OCI-LY3 (cell line): ENCODE results near the gene TXNDC9.
"Not testable (repeated sequence)": the region's sequence is repeated elsewhere in the genome, so short reads cannot be mapped to it uniquely, and the experiment has no call there.

Experiments used
- H2AFZ ChIP-seq: fragments of 200-600, 300-600 bp; shearing (Covaris generic); 2 replicates; pipeline ENCODE4 v1.6.0; 2014; ENCODE audit warnings: antibody characterized with exemption, low read depth, low read length
- H3K27ac ChIP-seq: fragments of 200-600, 300-600 bp; sonication (generic); 2 replicates; pipeline ENCODE4 v1.5.1; 2014; ENCODE audit warnings: mild to moderate bottlenecking, low read length, moderate library complexity, mixed read lengths
- H3K27me3 ChIP-seq: fragments of 200-600, 300-600 bp; sonication (generic); 2 replicates; pipeline ENCODE4 v1.6.1; 2014; ENCODE audit warnings: low read depth, low read length, mixed read lengths
- H3K36me3 ChIP-seq: fragments of 200-600, 300-600 bp; sonication (generic); replicated peaks from 2 replicates; pipeline ENCODE3; 2014; ENCODE audit warnings: low read depth, low read length, mixed read lengths
- H3K4me1 ChIP-seq: fragments of 300-600, 200-600 bp; sonication (generic); 2 replicates; pipeline ENCODE4 v1.6.1; 2014; ENCODE audit warnings: low read length, mixed read lengths
- H3K4me2 ChIP-seq: fragments of 200-600, 300-600 bp; sonication (generic); 2 replicates; pipeline ENCODE4 v1.6.1; 2014; ENCODE audit warnings: low read length, mixed read lengths
- H3K4me3 ChIP-seq: fragments of 300-600, 200-600 bp; sonication (generic); 2 replicates; pipeline ENCODE4 v1.5.1; 2014; ENCODE audit warnings: antibody characterized with exemption, mild to moderate bottlenecking, low read length, moderate library complexity
- H3K79me2 ChIP-seq: fragments of 300-600, 200-600 bp; shearing (Covaris generic); 2 replicates; pipeline ENCODE4 v1.6.1; 2014; ENCODE audit warnings: mild to moderate bottlenecking, low read length, mixed read lengths
- H3K9ac ChIP-seq: fragments of 300-600, 200-600 bp; shearing (Covaris generic); 2 replicates; pipeline ENCODE4 v1.6.0; 2014; ENCODE audit warnings: mild to moderate bottlenecking, low read length, moderate library complexity
- H3K9me3 ChIP-seq: fragments of 200-600, 300-600 bp; shearing (Covaris generic); 2 replicates; pipeline ENCODE4 v1.6.1; 2014; ENCODE audit warnings: low read length, mixed read lengths; ENCODE audit not compliant: insufficient read depth
- H4K20me1 ChIP-seq: fragments of 200-600, 300-600 bp; sonication (generic); 2 replicates; pipeline ENCODE4 v1.6.1; 2016; ENCODE audit warnings: low read length, mixed read lengths; ENCODE audit not compliant: insufficient read depth
- CTCF ChIP-seq: fragments of 200-600, 300-600 bp; sonication (generic); IDR thresholded peaks from 2 replicates; pipeline ENCODE4 v1.5.1; 2014; ENCODE audit warnings: antibody characterized with exemption, low read length, low read depth
- EZH2phosphoT487 ChIP-seq: fragments of 200-600 bp; shearing (Covaris generic); IDR thresholded peaks from 2 replicates; pipeline ENCODE4 v1.6.1; 2018; ENCODE audit warnings: antibody characterized with exemption, mixed run types, low read depth

The TXNDC9 gene

GRCh38 chr2:99348173-99348572 lies 12.0 kb upstream of the TXNDC9 start:
- peaks cover 98% of the 10 kb centered on the region for H3K79me2 ChIP-seq
- TF ChIP-seq CTCF (no peak), EZH2phosphoT487 (no peak)
- no peaks in the 10 kb centered on the region for H3K36me3 ChIP-seq
- peaks cover 27% of the 10 kb centered on the region for H3K4me1 ChIP-seq
- H3K27ac ChIP-seq: no peak overlapping the region
- H3K27me3 ChIP-seq: no peaks in the 10 kb centered on the region
- H4K20me1 ChIP-seq: peaks cover 57% of the 10 kb centered on the region
- no peaks in the 10 kb centered on the region for H3K9me3 ChIP-seq
- no peak overlapping the region for H3K9ac ChIP-seq
- H3K4me3 ChIP-seq: 0 out of 2 replicates have a peak overlapping the region, but pooled peaks have one; percentile 7
- H3K4me2 ChIP-seq: peak overlapping the region; percentile 17
- H2AFZ ChIP-seq: no peak overlapping the region

DNA sequence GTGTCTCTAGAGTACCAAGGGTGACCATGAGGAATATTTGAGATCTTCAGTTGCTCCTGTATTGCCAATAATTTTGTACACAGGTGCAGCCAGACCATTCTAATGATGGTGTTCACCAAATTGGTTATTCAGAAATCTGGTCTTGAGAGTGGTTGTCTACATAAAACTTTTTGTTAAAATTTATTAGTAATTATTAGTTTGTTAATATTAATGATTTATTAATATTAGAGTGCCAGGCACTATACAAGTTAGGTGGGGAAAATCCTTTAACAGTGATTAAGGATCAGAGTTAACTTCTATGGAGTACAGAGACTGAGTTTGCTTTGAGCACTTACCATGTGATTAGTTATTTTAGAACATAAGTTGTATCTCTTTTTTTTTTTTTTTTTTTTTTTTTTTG lies 10.1 kb upstream of the TXNDC9 start:
- Histone ChIP-seq H4K20me1 (peaks cover 54% of the 10 kb centered on the region), H3K9ac (no peak overlapping the region), H3K4me3 (no peak overlapping the region), H3K9me3 (no peaks in the 10 kb centered on the region), H3K36me3 (no peaks in the 10 kb centered on the region), H3K27me3 (no peaks in the 10 kb centered on the region), H2AFZ (no peak overlapping the region), H3K4me2 (no peak overlapping the region), H3K4me1 (peaks cover 27% of the 10 kb centered on the region), H3K79me2 (peaks cover 100% of the 10 kb centered on the region), H3K27ac (no peak overlapping the region)
- TF ChIP-seq EZH2phosphoT487 (no peak), CTCF (no peak)

DNA sequence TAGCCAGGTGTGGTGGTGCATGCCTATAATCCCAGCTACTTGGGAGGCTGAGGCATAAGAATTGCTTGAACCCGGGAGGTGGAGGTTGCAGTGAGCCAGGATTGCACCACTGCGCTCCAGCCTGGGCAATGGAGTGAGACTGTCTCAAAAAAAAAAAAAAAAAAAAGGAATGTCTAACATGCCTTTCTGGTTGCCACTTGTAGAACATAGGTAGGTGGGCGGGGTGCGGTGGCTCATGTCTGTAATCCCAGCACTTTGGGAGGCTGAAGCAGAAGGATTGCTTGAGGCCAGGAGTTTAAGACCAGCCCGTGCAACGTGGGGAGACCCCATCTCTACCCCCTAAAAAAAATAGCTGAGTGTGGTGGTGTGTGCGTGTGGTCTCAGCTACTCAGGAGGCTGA lies 9.3 kb upstream of the TXNDC9 start:
- H3K9me3 ChIP-seq, H3K27ac ChIP-seq, H2AFZ ChIP-seq, H3K4me3 ChIP-seq, H3K36me3 ChIP-seq, H3K9ac ChIP-seq, H3K4me2 ChIP-seq, H3K27me3 ChIP-seq: not testable (repeated sequence)
- H3K79me2 ChIP-seq: peaks cover 100% of the 10 kb centered on the region
- H3K4me1 ChIP-seq: peaks cover 21% of the 10 kb centered on the region
- H4K20me1 ChIP-seq: peaks cover 51% of the 10 kb centered on the region

DNA sequence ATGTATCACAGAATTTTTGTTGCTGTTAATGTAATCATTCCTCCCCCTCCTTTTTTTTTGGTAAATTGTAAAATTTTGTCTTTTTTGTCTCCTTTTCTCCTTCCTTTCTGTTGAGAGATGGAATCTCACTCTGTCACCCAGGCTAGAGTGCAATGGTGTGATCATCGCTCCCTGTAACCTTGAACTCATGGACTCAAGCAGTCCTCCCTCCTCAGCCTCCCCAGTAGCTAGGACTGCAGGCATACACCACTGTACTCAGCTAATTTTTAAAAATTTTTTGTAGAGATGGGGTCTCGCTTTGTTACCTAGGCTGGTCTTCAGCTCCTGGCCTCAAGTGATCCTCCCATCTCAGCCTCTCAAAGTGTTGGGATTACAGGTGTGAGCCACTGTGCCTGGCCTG lies 6.4 kb upstream of the TXNDC9 start:
- no peaks in the 10 kb centered on the region for H3K27me3 ChIP-seq

More for the DNA sequence above, 6.4 kb upstream of the TXNDC9 start:
- TF ChIP-seq CTCF: no peak
- TF ChIP-seq EZH2phosphoT487: no peak
- no peak overlapping the region for H3K4me3 ChIP-seq
- peaks cover 100% of the 10 kb centered on the region for H3K79me2 ChIP-seq
- no peak overlapping the region for H3K9ac ChIP-seq
- no peaks in the 10 kb centered on the region for H3K36me3 ChIP-seq
- no peak overlapping the region for H2AFZ ChIP-seq
- H3K9me3 ChIP-seq: no peaks in the 10 kb centered on the region
- peaks cover 43% of the 10 kb centered on the region for H4K20me1 ChIP-seq
- no peak overlapping the region for H3K4me2 ChIP-seq
- peaks cover 11% of the 10 kb centered on the region for H3K4me1 ChIP-seq
- H3K27ac ChIP-seq: no peak overlapping the region
